Stimulated activated CD4-positive, alpha-beta T cell treated with anti-CD3 and anti-CD28 coated beads, Interleukin-4, amount 100 ng/mL, for 1 hour (primary cell): ENCODE measurements around the gene RARS1.

Experiments
- DNase-seq: peaks from one replicate; pipeline ENCODE4 v3.0.0-alpha.2; 2020

Gene RARS1

GRCh38 chr5:168486136-168486879 lies at the start of gene RARS1:
Gene RARS1, plus strand, starts transcription at chr5:168486471. Its CDS starts 28 bp downstream, at chr5:168486499.
- peak; percentile 90 for DNase-seq

DNA sequence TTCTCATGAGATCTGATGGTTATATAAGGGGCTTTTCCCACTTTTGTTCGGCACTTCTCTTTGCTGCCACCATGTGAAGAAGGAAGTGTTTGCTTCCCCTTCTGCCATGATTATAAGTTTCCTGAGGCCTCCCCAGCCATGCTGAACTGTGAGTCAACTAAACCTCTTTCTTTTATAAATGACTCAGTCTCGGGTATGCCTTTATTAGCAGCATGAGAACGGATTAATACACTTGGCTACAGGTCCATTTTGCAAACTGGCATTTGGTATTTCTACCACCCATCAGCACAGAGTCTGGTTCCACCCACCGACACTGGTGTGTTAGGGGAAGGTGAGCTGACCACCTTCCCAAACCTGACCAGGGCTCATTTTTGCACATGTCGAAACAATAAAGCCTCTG lies 47.9 kb upstream of the RARS1 start:
- no peak for DNase-seq

DNA sequence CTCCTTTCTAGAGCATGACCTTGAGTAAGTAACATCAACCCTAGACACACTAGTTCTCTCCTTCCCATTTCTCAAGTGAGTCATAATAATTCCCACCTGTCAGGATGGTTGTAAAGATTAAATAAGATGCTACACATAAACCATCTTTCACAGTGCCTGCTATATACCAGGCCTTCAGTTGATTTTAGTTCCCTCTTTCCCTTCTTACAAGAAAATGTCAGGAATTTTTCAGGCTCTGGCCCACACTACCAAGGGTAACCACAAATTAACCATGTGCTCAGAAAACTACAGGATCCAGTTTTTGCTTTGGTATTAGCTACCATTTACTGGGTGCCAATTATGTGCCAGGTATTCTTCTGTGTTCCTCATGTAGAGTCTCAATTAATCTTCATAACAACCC lies 42.7 kb upstream of the RARS1 start:
- DNase-seq = no peak

DNA sequence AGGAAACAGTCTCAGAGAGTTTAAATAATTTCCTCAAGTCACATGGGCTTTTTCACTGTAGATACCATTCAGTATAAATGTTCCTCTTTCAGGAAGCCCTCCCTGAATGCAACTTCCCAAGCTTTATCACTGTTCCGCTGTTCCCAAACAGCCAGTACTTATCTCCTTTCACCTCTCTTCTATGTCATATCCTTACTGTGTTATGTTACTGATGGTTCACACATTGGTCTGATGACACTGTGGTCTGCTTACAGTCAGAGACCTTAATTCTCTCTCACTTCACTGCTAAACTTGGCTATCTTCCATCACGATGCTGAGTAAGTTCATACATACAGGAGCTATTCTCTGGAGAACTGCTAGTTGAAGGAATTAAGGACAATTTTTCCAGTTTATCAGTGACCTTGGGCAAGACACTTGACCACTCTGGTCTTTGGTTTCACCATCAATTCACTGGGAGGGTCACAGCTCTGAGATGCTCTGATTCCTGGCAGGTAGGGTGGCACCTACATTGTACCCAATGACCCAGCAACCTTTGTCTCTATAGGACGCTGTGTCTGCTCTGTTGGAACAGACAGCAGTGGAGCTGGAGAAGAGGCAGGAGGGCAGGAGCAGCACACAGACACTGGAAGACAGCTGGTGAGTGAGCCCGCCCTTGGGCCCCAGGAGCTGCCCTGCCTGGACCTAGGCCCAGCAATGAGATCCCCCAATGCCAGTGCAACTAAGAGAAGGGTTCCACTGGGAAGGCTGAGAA lies 42.1 kb upstream of the RARS1 start:
- no peak for DNase-seq

DNA sequence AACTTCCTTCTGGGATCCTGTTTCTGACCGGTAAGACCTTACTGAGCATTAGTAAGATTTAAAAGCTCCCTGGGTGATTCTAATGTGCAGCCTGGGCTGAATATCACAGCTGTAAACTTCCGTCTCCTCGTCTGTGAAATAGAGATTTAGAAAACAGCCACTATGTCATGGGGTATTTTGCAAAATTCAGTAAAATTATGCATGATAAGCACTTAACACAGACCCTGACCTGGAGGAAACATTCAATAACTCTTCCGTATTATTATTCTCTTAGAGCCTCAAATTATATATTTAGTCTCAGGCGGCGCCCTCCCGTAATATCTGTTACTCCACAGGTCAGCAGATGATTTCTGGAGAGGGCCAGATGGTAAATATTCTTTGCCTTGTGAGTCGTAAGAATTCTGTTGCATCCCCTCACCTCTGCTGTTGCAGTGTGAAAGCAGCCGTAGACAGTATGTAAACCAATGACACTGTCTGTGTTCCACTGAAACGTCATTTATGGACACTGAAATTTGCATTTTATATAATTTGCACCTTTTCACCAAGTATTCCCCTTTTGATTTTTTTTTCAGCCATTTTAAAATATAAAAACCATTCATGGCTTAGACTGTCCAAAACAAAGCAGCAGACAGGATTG lies 39.2 kb upstream of the RARS1 start:
- no peak for DNase-seq

- no peak for DNase-seq
These were observed 38.5 kb upstream of the RARS1 start for GRCh38 chr5:168447808-168448207.

- DNase-seq = no peak
These were observed 37.1 kb upstream of the RARS1 start for GRCh38 chr5:168449166-168449565.

GRCh38 chr5:168451565-168451964 lies 34.7 kb upstream of the RARS1 start:
- no peak for DNase-seq

- no peak for DNase-seq
These were observed 31.1 kb upstream of the RARS1 start for GRCh38 chr5:168455201-168455600.

GRCh38 chr5:168457542-168457941 lies 28.7 kb upstream of the RARS1 start:
- no peak for DNase-seq

GRCh38 chr5:168460606-168461005 lies 25.7 kb upstream of the RARS1 start:
- no peak for DNase-seq

DNA sequence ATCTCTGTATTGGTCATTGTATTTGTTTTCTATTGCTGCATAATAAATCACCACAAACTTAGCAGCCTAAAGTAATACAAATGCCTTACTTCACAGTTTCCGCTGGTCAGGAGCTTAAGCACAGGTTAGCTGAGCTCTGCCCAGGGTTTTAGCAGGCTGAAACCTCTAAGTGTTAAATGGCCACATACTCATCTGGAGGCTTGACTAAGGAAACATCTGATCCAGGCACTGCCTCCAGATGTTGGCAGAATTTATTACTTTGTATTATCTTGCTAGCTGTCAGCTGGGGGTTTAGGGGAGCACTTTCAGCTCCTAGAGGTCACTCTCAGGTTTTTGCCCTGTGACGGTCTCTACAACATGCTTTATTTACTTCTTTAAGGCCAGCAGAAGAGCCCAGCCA lies 23.2 kb upstream of the RARS1 start:
- DNase-seq = no peak

- no peak for DNase-seq
These were observed 22.1 kb upstream of the RARS1 start for GRCh38 chr5:168464214-168464613.

- DNase-seq = no peak
These were observed 21.6 kb upstream of the RARS1 start for GRCh38 chr5:168464641-168465040.

DNA sequence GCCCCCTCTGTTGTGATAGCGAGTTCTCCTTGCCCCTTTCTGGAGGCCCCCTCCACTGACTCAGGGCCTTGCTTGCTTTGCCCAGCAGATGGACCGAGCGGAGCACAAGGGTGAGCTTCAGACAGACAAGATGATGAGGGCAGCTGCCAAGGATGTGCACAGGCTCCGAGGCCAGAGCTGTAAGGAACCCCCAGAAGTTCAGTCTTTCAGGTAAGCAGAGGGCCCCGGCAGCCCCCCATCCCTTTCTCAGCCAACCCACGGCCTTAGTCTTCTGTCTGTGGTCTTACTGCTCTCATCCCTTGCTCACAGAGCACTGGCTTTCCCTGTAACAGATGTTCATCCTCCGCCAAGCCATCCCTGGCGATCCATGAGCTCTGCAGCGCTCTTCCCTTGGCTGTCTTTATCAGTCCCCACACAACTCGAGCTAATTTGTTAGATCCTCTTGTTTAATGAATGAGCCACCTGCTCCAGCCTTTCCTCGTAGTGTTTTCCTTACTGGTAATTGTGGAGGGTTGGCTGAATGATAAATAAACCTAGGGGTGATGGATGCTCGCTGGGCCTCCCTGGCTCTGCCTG lies 18.4 kb upstream of the RARS1 start:
- DNase-seq = no peak

GRCh38 chr5:168468836-168469235 lies 17.4 kb upstream of the RARS1 start:
- DNase-seq = no peak

GRCh38 chr5:168469816-168470215 lies 16.5 kb upstream of the RARS1 start:
- no peak for DNase-seq

DNA sequence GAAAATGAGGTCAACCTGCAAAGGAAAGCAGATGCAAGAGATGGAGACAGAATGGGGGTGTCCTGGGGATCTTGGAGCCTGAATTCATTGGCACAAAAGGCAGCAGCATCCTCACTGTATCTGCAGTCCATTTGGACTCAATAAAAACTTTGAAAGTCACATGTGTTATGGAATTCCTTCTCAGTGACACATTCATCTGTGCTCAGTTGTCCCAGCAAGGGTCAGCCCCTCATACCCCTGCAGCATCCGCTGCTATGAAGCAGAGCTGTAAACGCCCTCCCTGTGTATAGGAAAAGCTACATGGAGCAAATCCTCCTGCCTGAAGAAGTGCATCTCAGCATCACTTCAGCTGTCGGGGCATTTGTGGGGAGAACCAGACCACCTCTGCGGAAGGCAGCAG lies 14.5 kb upstream of the RARS1 start:
- no peak for DNase-seq

DNA sequence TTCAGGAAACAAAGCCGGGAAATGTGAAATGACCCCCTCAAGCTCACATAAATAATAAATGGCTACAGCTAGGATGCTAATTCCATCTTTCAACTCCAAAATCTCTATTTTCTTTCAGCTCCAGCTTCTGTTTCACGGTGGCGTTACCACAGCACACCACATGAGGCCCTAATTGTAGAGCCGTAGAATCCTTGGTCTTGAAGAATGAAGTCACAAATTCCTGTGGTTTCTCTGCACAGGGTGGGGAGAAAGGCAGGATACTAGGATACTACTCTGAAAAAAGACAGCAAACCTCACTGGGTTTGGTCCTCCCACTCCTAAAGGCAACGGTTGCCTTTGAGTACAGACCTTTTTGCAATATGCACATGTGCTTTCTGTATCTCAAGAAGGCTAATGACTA lies 13.9 kb upstream of the RARS1 start:
- DNase-seq = no peak

DNA sequence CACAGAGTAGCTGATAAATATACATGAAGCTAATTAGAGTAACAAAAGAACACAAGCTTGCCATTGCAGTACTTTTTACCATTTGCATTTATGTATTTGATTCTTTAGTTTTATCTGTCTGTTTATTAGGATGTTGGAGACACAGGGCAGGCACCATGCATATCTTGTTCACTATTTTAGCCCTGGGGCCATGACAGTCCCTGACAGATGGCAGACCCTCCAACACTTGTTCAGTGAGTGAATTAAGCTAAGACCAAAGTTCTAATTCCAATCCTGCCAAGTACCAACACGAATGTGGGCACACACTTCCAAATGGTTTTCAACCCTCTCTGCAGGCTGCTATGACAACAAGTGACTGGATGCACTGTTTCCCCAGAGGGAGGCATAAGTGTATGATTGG lies 12.0 kb upstream of the RARS1 start:
- no peak for DNase-seq

GRCh38 chr5:168477060-168477459 lies 9.2 kb upstream of the RARS1 start:
- no peak for DNase-seq

- no peak for DNase-seq
These were observed 7.1 kb upstream of the RARS1 start for GRCh38 chr5:168479166-168479565.

DNA sequence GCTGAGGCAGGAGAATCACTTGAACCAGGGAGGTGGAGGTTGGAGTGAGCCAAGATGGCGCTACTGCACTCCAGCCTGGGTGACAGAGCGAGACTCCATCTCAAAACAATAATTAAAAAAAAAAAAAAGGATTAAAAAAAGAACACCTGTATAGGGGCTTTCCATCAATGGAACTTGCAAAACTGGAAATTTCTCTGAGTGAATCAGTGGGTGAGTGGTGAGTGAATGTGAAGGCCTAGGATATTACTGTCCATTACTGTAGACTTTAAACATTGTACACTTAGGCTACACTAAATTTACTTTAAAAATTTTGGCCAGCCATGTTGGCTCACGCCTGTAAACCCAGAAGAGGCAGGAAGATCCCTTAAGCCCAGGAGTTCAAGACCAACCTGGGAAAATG lies 5.7 kb upstream of the RARS1 start:
- DNase-seq = no peak

GRCh38 chr5:168481330-168481788 lies 4.9 kb upstream of the RARS1 start:
- DNase-seq = no peak
